Esophagus muscularis mucosa (tissue), 3 donors: Measurements from ENCODE around the gene PIGU.

Experiments
- POLR2AphosphoS5 ChIP-seq, 2 donors: sonication (generic); formaldehyde crosslinking; IDR thresholded peaks; one replicate each; pipeline ENCODE4 v1.6.1; 2017; ENCODE audit warnings: antibody characterized with exemption in 2 of 2
- TF ChIP-seq, protein P1 (sequence below), 3 experiments: fragments of 200-600 bp in 2 of 3; fragments of 450-650 bp in 1 of 3; sonication (generic) in 2 of 3; IDR thresholded peaks; one replicate each; pipeline ENCODE4 v1.5.1; 2017 to 2019; ENCODE audit warnings: antibody characterized with exemption in 3 of 3, mild to moderate bottlenecking in 2 of 3, moderate library complexity in 1 of 3

DNA sequence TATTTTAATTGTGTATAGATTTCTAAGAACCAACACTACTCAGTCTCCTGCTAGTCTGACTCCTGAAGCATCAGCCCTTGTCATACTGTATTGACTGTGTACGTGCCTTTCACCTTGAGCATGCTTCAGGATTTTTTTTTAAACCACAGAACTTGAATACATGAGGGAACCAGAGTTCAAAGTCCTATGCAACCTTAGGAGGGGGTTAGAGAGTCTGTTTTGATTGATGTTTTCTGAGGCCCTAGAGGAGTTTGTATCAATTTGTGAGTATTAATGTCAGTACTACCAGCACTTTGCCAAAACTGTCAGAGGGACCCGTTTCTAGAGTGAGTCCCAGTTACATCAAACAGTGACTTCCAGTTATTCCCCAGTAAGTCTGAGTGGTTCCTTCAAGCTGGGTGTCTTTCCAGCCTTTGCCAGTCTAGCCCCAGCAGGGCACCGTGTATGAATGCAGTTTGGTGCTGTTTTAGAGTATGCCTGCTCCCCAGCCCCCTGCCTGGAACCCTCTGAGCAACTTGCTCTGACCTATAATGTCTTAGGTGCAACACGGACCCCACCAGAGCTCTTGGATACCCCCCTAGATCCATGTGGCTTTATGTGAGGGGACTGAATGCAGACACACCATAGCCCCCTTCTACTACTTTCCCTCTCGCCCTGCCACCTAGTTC is 35.8 kb upstream of the PIGU start:
- TF ChIP-seq, protein P1, sequence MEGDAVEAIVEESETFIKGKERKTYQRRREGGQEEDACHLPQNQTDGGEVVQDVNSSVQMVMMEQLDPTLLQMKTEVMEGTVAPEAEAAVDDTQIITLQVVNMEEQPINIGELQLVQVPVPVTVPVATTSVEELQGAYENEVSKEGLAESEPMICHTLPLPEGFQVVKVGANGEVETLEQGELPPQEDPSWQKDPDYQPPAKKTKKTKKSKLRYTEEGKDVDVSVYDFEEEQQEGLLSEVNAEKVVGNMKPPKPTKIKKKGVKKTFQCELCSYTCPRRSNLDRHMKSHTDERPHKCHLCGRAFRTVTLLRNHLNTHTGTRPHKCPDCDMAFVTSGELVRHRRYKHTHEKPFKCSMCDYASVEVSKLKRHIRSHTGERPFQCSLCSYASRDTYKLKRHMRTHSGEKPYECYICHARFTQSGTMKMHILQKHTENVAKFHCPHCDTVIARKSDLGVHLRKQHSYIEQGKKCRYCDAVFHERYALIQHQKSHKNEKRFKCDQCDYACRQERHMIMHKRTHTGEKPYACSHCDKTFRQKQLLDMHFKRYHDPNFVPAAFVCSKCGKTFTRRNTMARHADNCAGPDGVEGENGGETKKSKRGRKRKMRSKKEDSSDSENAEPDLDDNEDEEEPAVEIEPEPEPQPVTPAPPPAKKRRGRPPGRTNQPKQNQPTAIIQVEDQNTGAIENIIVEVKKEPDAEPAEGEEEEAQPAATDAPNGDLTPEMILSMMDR (IDR thresholded peaks at IDR 0.05), result no peak
- no peak for TF ChIP-seq POLR2AphosphoS5 (IDR thresholded peaks at IDR 0.05)
